ENCODE data around the gene PLAAT3.
"Not testable (repeated sequence)": the region's sequence is repeated elsewhere in the genome, so short reads cannot be mapped to it uniquely, and the experiment has no call there.

Gene PLAAT3

GRCh38 chr11:63614136-63614671 is at the start of gene PLAAT3:
Gene PLAAT3, minus strand, starts transcription at chr11:63614433. Its CDS starts 419 bp downstream, at chr11:63614014.
- DNase-seq, result peak; percentile 44

GRCh38 chr11:63663809-63664208 is 49.6 kb upstream of the PLAAT3 start:
- DNase-seq, result no peak

- no peak for DNase-seq
Measured at GRCh38 chr11:63660972-63661371, 46.7 kb upstream of the PLAAT3 start.

- peak; percentile 15 for DNase-seq
Measured at GRCh38 chr11:63652671-63653070, 38.4 kb upstream of the PLAAT3 start.

- DNase-seq, result no peak
Measured at GRCh38 chr11:63643205-63643604, 29.0 kb upstream of the PLAAT3 start.

DNA sequence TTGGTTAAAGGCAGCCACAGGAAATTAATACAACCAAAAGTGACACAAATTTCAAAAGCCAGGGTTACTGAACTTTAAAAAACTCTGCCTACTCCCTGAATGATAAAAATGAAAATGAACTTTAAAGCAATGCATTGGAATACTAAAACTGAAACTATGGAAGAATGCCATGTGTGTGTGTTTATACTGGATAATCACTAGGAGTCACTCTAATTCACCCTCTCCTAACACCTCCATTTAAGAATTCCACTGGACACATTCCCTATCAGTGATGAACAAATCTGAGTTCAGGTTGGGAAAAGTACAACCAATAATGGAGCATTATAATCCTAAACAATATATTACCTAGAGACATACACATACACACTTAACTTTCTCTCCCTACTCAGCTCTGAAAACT is 27.5 kb upstream of the PLAAT3 start:
- no peak for DNase-seq

- DNase-seq, result peak; percentile 26
Measured at GRCh38 chr11:63639199-63639832, 25.1 kb upstream of the PLAAT3 start.

DNA sequence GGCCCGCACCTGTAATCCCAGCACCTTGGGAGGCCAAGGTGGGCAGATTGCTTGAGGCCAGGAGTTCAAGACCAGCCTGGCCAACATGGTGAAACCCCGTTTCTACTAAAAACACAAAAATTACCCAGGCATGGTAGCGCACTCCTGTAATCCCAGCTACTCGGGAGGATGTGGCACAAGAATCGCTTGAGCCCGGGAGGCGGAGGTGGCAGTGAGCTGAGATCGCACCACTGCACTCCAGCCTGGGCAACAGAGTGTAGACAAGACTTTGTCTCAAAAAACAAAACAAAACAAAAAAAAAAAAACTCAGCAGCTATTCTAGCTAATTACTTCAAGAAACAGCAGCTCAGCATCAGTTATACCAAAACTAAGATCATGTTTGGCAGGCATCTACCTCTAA is 24.2 kb upstream of the PLAAT3 start:
- not testable (repeated sequence) for DNase-seq

DNA sequence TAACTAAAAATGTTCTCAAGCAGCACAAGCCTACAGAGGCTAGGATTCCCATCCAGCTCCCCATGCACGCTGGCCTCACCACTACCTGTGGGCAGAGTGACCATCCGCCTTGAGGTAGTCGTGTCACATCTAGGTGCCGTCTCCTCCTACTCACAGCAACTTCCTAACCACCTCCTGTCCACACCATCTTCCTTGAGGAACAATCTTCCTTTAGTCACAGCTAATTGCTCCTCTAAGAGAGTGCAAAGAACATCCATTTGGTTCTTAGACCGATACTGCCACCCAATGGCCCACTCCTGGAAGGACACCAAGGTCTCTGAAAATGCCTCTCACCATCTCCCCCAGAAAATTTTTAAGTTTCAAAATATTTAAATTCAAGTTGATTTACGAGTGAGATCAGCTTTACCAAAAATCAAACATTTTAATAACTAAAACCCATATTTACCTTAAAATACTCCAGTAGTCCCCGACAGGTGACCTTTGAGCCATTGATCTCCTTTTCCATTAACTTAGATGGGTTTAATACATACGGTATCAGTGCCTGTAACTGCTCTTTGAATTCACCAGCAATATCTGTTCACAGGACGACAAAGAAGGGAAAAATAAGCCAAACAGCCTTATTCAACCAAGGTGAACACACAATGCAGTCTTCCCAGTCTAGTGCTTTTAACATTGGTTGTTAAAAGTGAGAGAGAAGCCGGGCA is 21.7 kb upstream of the PLAAT3 start:
- peak; percentile 77 for DNase-seq

GRCh38 chr11:63629426-63629825 is 15.2 kb upstream of the PLAAT3 start:
- DNase-seq, result no peak

GRCh38 chr11:63623513-63624140 is 9.4 kb upstream of the PLAAT3 start:
- no peak for DNase-seq

GRCh38 chr11:63622323-63622722 is 8.1 kb upstream of the PLAAT3 start:
- no peak for DNase-seq

DNA sequence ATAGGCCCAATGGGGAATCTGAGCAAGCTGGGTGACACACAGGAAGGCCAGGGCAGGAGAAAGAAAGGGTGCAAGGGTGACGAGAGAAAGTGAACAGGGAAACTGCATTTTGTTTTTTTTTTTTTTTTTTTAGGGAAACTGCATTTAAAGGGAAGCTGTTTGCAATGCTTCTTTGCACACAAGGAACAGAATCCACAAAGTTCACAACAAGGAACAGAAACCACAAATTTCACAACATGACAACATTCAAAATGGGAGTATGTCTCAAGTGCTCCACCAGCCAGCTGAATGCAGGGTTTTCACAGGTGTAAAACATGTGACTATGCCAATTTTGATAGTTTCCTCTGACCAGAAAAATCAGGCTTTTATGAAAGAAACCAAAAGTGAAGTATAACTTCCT is 6.8 kb upstream of the PLAAT3 start:
- no peak for DNase-seq

- no peak for DNase-seq
Measured at GRCh38 chr11:63619967-63620366, 5.7 kb upstream of the PLAAT3 start.

DNA sequence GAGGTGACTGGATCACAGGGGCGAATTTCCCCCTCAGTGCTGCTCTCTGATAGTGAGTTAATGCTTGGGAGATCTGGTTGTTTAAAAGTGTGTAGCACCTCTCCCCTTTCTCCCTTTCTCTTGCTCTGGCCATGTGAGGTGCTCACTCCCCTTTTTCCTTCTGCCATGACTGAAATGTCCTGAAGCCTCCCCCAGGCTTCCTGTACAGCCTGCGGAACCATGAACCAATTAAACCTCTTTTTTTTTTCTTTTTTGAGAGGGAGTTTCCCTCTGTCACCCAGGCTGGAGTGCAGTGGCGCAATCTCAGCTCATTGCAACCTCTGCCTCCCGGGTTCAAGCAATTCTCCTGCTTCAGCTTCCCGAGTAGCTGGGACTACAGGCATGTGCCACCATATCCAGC is 3.5 kb upstream of the PLAAT3 start:
- DNase-seq, result not testable (repeated sequence)

- no peak for DNase-seq
Measured at GRCh38 chr11:63616953-63617352, 2.7 kb upstream of the PLAAT3 start.

DNA sequence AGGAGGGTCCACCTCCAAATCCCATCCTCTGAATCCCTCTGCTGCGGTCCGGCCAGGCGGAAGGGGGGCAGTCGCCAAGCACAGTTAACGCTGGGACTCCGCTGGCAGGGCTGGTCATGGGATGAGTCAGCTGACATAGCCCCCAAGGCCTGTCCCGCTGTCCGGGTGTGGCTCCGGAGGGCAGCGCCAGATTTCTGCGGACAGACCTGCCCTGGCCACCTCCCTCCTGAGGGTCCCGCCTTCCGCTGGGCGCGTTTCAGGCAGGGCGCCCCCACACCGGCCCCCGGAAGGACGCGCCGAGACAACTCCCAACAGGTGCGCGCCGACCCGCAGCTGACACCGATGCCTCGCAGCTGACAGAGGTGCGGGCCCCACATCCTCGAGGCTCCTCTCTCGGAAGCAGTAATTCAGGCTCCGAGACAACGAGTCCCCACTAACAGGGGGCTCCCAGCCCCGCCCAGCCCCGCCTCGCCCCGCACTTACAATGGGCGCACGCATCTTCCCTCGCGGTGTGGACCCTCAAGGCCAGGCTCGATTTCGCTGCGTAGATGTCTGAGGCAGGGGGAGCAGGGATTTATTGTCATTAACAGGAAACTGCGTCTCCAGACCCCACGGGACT is 607 bp downstream of the PLAAT3 start:
- DNase-seq, result peak; percentile 49

DNA sequence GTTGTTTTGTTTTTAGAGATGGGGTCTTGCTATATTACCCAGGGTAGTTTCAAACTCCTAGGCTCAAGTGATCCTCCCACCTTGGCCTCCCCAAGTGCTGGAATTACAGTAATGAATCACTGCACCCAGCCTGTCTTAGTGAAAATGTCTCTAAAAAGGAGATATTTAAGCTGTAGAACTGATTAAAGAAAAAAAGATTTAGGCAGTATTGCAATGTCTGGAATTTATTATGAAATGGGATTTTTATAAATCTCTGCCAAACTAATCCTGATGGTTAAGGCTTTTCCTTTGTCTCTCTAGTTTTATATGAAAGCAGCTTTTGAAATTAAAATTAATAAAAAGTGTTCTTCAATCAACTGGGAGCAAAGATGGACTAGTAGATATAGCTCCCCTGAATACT is 2.1 kb downstream of the PLAAT3 start:
- DNase-seq, result no peak

DNA sequence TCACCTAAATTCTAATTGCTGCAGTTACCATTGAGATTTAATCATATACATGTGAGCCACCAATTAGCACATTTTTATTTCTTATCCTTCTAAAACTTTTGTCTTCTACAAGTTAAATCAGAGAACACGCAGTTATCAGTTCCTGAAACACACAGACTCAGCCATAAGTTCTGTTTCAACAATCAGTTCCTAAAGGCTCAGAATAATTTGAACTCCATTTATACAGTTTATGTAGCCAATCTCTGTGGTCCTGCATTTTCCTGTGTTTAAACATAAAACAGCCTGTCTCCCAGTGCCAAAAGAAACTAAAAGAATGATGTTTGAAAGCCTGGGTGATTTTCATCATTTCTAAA is 2.9 kb downstream of the PLAAT3 start:
- DNase-seq, result no peak

DNA sequence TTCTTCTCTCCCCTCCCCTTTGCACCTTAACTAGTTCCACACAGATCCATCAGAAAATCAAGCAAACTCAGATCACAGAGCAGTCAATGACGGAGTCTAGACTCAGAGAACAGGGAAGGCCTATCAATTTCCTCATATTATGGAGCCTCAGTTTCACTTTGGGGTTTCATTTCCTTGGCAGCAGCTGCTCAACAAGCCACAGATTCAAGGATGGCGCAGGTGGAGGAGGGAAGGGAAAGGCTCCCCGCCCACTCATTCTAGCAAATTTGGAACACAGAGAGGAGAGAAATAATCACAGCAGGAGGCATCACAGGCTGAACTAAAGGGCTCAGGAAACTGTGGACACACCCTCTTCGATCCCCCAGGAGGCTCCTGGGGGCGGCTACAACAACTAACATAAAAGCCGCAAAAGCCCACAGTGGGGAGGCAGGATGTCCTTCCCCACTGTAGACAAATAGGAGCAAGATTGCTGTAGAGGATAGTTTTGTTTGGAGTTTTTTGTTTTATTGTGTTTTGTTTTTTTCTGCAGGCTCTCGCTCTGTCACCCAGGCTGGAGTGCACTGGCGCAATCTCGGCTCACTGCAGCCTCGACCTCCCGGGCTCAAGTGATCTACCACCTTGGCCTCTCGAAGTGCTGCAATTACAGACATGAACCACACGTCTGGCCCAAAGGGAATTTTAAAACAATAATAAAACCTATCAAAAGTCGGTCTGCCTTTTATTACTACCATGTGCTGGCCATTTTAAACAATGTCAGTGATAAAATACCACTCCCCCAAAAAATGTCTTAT is 3.4 kb downstream of the PLAAT3 start:
- no peak for DNase-seq

- no peak for DNase-seq
Measured at GRCh38 chr11:63609971-63610580, 4.2 kb downstream of the PLAAT3 start.

- DNase-seq, result no peak
Measured at GRCh38 chr11:63609536-63609935, 4.7 kb downstream of the PLAAT3 start.

Measured in CD4-positive, alpha-beta T cell treated with Interleukin-10 for 1 hour (primary cell).